GM18909 (cell line): ENCODE measurements around the gene KIF16B.
A peak's percentile ranks its signal among the peaks of the same experiment; 100 is the strongest.
"Not testable (repeated sequence)": the region's sequence is repeated elsewhere in the genome, so short reads cannot be mapped to it uniquely, and the experiment has no call there.

Source experiments
- ATAC-seq: cut with Tn5 transposase; IDR thresholded peaks from one replicate; pipeline ENCODE4 v1.9.1; 2021; ENCODE audit warnings: mild to moderate bottlenecking; ENCODE audit not compliant: unreplicated experiment, poor library complexity

KIF16B gene

DNA sequence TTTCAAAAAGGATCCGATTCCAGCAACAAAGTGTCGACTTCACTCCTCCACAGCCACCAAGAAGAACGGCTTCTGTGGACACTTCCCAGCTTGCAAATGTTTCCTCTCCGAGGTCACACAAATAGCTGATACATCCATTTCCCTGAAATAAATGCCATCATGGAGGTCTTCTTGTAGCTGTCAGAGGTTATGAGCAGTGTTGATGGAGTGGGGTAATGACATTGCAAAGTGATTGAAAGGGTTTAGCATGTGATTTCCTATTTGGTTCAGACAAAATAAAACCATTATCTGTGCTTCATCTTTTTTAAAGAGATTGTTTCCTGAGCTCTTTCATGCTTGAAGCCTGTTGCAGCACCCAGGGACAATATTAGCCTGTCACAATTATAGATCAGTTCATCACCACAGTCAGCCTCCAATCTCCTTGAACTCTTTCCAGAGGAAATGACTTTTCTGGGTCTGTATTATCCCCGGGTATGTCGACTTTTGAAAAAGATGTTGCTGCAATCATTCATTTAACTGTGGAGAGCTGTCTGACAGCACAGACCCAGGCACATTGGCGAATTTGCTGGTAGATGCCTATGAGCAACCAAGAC is 16.9 kb upstream of the KIF16B start:
- no peak for ATAC-seq

DNA sequence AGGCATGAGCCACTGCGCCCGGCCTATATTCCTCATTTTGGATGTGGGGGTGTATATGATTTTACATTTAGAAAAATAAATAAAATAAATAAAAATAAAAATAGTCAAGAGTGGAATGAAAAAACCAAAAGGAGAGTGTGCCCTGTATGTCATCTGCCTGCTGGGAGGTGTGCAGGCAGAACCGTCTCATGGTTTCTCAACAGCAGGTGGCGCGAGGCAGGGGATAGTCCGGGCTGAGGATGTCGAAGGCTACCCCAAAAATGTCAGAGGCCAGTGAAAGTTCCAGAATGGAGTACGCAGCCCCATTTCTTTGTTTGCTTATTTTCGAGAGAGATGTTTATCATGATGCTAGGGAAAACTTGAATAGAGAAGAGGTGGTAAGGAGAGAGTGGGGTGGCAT is 16.4 kb upstream of the KIF16B start:
- no peak for ATAC-seq

DNA sequence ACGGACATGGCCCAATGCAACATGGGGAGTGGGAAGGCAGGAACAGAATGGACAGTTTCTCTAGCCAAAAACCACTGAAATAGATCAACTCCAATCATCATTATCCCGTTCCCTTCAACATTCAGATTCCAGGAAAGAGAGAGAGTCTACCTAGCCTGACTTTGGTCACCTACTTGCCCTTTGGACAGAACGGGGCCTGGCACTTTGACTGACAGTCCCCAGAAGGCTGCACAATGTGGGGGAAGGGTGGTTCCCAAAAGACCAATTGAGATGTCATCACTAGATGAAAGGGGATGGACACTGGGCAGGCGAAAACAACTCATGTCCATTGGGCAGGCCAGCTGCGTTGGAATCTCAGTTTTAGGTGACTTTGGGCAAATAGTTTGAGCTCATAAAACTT is 15.0 kb upstream of the KIF16B start:
- no peak for ATAC-seq

DNA sequence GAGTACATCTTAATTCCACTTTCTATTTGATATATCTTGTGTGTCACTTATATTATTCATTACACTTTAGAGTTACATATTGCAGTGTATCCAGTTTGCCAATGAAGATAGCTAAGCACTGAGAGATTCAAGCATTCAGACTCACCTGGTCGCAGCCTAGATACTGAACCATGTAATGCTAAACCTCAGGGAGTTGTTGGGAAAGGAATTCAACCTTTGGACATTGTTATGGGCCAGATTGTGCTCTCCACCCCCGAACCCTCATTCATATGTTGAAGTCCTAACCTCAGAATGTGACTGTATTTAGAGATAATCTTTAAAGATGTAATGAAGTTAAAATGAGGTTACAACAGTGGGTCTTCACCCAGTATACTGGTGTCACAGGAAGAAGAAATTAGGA is 13.8 kb upstream of the KIF16B start:
- ATAC-seq: no peak

DNA sequence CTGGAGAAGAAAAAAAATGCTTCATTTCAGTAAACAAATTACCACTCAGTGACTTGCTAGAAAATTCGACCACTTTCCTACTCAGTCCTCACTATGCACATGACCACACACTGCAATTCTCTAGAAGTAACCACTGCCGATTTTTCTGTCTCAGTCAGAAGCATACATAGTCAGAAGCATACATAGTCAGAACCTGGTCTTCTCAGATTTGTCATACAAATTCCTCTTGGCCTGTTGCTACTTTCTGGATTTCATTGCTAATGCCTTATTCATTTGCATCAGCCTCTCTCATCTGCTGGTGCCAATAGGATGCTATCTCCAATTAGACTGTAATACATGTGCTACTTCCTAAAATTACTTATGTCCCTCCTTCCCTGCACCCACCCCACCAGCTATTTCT is 10.2 kb upstream of the KIF16B start:
- ATAC-seq: no peak

DNA sequence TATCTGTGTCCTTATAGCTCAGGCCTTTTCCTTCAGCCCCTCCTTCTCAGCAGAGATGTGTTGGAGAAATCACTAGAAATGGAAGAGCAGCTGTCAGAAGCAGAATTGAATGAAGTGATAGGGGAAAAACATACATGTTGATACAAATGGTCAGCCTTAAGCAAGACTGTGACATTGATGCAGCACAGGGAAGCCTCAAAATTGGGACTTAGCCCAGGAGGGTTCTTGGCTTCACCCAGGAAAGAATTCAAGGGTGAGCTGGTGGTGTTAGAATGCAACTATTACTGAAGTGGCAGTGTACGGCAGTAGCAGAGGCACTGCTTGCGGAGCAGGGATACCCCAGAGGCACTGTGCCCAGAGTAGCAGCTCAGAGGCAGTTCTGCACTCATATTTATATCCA is 8.0 kb upstream of the KIF16B start:
- ATAC-seq: no peak

DNA sequence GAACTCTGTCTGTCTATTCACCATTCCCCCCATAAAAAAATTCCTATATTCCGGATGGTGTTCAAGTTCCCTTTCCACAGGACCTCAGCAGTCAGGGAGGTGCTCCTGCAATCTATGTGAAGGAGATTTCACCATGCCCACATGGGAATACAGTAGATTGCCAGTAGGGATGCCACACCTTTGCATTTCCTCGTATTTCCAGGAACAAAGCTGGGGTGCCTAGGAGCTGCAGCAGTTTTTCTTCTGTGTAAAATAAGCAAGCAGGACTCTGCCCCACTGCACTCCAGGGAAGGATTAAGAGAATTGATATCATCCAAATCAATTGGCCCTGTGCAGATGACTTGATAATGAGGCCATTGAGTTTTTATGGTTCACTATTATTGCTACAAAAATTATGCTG is 7.4 kb upstream of the KIF16B start:
- no peak for ATAC-seq

DNA sequence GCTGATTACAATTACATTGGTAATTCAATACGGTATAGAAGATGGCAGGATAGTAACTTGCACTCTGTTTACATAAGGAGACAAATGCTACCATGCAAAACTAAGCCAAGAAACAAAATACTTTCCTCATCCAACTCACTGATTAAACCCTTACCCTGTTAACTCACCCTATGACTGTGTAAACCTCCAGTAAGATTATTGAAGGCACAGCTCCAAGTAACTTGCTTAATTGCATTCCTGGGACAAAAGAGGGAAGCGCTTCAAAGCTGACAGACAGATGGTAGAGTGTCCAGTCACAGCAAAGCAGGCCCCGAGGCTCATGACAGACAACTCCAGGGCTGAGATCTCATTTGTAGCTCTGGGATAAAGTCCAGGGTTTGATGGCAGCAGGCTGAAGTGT is 6.9 kb upstream of the KIF16B start:
- ATAC-seq: no peak

DNA sequence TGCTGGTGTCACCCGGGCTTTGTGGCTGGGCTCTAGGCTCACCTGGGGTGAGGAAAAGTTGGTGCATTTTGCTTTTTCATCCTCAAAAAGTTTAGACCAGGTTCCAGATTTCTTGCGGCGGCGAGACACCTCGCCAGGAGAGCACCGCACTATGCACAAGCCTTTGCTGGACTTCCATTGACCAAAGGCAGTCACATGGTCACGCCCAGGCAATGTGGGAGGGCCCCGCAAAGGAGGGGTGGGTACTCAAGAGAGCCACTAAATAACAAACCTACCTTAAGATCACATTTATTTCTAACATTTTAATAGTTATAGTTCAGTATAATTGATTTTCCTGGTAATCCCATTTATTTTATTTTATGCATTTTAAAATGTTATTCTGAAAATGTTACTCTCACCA is 3.0 kb upstream of the KIF16B start:
- ATAC-seq: no peak

DNA sequence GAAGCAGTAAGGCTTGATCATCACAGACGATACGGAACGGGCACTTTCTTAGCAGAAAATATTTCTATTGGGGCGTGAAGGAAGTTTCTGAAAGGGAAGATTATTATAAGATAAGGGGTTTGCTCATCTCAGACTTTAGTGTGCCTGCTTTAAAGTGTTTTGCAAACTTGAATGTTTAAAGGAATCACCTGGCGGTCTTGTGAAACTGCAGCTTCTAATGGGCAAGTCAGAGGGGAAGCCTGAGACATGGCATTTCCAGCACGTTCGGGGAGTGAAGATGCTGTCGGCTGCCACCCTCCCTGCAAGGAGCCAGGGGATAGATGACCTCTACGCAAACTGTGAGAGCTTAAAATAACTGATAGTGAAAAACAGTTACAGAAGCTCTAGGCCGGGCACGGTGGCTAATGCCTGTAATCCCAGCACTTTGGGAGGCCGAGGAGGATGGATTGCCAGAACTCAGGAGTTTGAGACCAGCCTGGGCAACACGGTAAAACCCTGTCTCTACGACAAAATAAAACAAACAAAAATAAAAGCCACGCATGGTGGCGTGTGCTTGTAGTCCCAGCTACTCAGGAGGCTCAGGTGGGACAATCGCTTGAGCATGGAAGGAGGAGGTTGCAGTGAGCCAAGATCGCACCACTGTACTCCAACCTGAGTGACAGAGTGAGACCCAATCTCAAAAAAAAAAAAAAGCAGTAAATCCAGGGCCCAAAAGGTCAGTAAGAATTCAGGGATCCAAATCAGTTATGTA is 2.3 kb upstream of the KIF16B start:
- ATAC-seq: no peak

DNA sequence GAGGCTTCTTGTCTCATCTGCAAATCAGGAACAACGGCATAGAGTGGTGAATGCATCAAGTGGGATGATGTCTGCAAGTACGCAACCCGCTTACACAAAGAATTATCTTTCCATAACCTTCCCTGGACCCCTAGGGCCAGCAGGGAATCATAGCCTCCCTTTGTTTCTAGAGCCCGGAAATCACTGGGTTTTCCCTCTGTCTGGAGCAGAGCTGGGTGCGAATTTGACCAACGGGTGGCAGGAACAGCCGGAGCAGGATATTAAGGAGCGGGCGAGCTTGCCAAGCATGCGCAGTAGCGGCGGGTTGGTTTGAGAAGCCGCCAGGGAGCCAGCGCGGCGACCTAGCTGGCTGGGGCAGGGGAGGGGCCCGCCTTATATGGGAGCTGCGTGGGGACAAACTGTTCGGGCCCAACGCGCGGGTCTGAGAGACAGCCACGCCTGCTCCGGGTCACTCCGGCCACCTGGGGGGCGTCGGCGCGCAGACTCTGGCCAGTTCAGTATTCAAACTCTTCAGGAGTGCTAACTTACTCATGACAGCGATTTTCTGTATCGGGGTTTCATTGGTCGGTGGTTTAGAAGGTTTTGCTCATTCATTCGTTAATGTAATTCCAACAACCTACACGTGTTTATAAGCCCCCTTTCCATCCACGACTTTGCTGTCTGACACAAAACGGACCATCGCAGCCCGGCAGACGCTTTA is 1.6 kb upstream of the KIF16B start:
- ATAC-seq: peak; percentile 76

DNA sequence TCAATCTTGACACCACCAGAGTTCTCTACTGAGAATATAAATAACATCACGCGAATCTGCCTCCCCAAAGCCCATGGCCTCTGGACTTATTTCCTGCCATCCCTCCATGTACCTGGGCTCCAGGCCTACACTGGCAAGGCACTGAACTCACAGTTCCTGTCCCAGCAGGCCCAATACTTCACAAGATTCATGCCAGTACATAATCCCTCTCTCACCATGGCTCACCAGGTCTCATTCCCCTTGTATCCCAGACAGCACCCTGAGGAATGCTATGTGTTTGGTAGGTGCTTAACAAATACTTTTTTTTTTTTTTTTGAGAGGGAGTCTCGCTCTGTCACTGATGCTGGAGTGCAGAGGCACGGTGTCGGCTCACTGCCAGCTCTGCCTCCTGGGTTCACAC is 1.9 kb downstream of the KIF16B start:
- ATAC-seq: no peak

DNA sequence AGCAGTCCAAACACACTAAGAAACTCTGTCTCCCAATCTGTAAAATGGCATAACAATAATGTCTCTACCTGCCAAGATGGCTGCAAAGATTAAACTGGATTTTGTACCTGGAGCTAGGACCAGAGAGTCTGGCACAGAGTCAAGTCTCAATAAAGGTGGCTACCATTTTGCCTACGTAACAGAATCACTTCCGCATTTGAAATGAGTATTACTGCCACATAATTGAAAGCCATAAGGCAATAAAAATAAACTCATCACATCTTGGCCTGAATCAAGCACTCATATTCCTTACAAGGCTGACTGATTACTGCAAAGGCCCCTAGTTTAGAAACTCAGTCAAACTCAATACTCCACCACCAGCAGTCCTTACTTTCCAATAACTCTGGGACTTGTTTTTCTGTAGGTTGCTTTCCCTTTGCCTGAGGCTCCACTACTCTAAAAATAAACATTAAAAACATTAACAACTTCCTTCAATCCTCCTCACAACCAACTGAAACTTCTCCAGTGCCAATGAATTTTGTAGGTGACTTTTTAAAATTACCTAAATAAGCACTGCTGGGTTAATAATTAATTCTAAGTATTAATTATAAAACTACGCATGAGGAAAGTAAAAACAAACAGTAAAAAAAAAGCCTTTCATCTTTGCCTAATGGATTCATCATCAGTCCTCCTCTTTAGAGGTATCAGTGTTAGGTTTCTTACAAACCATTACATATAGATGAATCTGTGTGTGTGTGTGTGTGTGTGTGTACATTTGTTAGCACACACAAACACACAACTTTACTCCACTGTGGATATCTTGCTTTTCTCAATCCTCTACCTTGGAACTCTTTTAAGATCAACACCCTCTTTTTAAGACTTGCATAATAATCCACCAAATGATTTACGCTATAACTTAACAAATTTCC is 3.7 kb downstream of the KIF16B start:
- ATAC-seq: no peak

DNA sequence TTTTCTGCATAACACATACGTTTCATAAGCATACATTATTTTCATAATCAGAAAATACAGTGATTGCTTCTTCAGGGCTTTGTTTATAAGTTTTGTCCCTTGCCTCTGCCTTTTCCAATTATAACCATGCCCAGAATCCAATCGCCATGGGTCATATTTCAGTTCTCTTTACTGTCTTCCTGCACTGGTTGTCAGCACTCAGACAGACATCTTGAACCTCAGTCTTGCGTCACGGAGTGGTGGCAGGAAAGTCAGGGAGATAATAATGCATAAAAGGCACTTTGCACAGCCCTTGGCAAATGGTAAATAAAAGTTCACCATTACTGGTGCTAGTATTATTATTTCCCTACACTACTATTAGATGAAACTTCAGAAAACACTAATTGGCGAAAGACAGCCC is 7.2 kb downstream of the KIF16B start:
- no peak for ATAC-seq

DNA sequence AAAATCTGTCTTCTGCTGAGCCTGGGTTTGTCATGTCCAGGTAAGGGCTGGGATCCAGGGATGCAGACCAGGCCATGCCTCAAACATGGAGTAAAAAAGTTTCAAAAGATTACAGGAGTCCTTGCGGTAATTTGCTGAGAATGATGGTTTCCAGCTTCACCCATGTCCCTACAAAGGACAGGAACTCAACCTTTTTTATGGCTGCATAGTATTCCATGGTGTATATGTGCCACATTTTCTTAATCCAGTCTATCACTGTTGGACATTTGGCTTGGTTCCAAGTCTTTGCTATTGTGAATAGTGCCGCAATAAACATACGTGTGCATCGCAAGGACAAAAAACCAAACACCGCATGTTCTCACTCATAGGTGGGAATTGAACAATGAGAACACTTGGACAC is 9.2 kb downstream of the KIF16B start:
- ATAC-seq: not testable (repeated sequence)

DNA sequence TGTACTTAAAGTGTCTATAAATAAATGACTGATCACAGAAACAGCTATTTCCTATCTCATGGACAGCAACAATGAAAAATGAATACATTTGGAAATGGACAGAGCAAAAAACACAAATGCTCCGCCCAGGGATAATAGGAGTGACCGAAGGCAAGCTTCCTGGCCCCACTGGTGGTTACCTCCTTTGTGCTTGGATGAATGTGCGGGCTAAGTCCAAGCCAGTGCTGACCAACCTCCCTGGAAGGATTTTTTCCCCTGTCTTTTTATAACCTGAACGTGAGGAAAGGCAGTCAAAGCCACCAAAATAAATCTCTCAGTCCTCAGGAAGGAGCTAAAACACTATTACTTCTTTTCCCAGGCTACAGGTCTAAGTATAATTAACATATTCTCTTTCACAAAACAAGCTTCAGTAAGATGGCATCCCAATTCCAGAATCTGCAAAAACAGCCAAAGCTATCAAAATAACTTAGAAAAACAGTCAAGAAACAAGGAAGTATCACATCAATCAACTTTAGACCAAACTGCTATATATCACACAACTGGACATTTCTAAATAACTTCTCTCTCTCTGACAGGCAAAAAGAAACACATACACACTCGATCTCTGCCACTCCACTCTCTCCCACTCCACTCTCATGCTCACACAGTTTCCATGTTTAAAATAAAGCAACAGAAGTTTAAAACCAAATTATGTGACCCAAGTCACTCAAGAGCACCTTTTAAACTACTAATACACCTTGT is 10.0 kb downstream of the KIF16B start:
- ATAC-seq: no peak

DNA sequence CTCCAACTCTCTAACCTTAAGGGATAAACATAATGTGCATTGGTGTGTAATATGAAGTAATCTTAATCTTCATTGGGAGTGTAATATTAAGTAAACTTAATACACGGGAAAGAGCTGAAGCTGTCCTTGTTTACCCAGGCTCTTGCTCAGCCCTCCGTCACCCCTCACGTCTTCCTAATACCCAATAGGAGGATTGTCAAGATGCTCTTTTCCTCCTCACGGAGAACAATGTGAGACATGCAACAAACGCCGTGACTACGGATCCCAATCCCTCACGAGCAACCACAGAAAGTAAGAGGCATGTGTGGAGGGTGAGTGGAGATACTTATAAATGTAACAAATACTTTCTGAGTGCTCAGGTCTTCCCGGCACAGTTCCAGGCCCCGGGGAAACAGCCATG is 11.0 kb downstream of the KIF16B start:
- ATAC-seq: no peak

DNA sequence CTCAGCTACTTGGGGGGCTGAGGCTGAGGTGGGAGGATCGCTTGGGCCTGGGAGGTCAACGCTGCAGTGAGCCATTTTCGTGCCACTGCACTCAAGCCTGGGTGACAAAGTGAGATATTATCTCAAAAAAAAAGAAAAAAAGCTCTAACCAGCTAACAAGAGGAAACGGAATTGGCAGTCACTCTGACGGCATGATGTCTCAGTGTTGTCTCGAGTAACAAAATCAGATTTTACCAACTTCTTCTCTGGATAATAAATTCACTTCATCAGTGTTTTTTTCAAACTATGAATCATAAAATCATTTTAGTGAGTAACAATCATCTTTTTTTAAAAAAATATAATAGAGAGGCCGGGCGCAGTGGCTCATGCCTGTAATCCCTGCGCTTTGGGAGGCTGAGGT is 12.6 kb downstream of the KIF16B start:
- ATAC-seq: no peak

DNA sequence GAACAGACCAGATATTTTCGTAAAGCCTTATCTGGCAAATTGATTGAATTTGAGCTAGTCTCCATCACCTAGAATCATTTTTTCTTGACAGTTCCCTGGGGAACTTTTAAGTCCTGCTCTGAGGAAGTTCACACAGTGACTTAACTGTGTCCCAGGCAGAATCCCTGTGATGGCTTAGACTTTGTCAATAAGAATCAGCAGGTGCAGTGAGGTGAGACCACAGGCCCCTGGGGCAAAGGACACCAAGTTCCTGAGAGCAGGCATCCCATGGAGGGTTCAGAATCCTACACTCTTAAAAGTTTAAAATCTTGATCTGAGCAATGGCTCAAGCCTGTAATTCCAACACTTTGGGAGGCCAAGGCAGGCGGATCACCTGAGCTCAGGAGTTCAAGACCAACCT is 13.0 kb downstream of the KIF16B start:
- ATAC-seq: no peak

DNA sequence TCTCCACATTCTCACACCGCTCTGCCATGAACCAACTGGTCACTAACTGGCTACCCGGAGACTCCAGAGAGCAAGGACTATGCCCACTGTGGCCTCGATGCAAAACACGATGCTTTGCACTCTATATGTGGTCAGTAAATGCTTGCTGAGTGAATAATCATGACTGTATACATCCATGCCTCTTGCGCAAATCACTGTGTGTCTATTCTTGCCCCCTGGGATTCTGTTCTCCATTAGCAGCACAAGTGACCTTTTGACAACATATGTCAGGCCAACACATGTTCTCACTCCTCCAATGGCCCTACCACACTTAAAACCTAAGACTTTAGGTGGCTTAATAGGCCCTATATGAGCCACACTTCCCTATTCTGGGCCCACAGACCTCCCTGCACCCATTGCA is 16.9 kb downstream of the KIF16B start:
- ATAC-seq: no peak
